ENCODE results near the gene GID4. TPM values are rescaled to one million over a fixed set of nuclear protein-coding genes. Genes with fewer than 3 reads are reported as not detected.

Gene GID4
- total RNA-seq, 1 experiment from 2014 or later: 11.4 TPM

- Mint-ChIP-seq H3K27me3 (ENCODE audit: low read depth) (peaks cover 3% of the 10 kb centered on the region; the same call in 1 of the 2 replicates), H3K4me1 (peaks cover 4 to 5% of the 10 kb centered on the region in 2 experiments), H3K27ac (no peak overlapping the region; a peak in 2 of 7 replicates), H3K9me3 (no peaks in the 10 kb centered on the region), H3K4me3 (no peak overlapping the region), H3K36me3 (ENCODE audit: insufficient read depth in 1 of 3, low read depth in 3 of 3) (peaks cover 8 to 26% (median 17%) of the 10 kb centered on the region in 3 experiments; a peak in 6 of 7 replicates)
- no peak overlapping the region for H3K27ac ChIP-seq (ENCODE audit: insufficient read length, low read depth, low read length)
- H3T11ph ChIP-seq (ENCODE audit: low read length): no peak overlapping the region
- no peak overlapping the region for H4K91ac ChIP-seq (ENCODE audit: insufficient read length, low read depth, low read length)
- H3K4me1 ChIP-seq (ENCODE audit: insufficient read depth, low read length): no peaks in the 10 kb centered on the region
- WGBS (ENCODE audit: extremely low coverage, insufficient read length, low lambda C conversion rate): no CpG with 5 or more reads among the region's 4 CpGs
- no peaks in the 10 kb centered on the region for H3K23me2 ChIP-seq (ENCODE audit: insufficient read length, low read depth, low read length, poor library complexity, severe bottlenecking)
- no peak overlapping the region for H4K8ac ChIP-seq (replicated peaks; ENCODE audit: insufficient read length, low read depth, low read length)
- DNase-seq: no peak
- H3K79me1 ChIP-seq (ENCODE audit: insufficient read depth, low read depth, low read length, poor library complexity, severe bottlenecking): no peaks in the 10 kb centered on the region
- H2BK5ac ChIP-seq (ENCODE audit: insufficient read length, low read length): no peak overlapping the region
- H3K56ac ChIP-seq (ENCODE audit: insufficient read length, low read depth, low read length): no peak overlapping the region
- no peaks in the 10 kb centered on the region for H3K79me2 ChIP-seq (ENCODE audit: insufficient read depth, low read length)
- H2AFZ ChIP-seq (ENCODE audit: low read length): no peak overlapping the region
- H3K27me3 ChIP-seq (ENCODE audit: insufficient read depth, low read length): no peaks in the 10 kb centered on the region
- H4K5ac ChIP-seq (ENCODE audit: insufficient read length, low read depth, low read length): no peak overlapping the region
- H2BK20ac ChIP-seq (ENCODE audit: low read depth, low read length, poor library complexity, severe bottlenecking): no peak overlapping the region
- H3K23ac ChIP-seq (ENCODE audit: insufficient read length, low read depth, low read length): no peak overlapping the region
- H3K4ac ChIP-seq (ENCODE audit: low read depth, low read length): no peak overlapping the region
- TF ChIP-seq, protein P1, sequence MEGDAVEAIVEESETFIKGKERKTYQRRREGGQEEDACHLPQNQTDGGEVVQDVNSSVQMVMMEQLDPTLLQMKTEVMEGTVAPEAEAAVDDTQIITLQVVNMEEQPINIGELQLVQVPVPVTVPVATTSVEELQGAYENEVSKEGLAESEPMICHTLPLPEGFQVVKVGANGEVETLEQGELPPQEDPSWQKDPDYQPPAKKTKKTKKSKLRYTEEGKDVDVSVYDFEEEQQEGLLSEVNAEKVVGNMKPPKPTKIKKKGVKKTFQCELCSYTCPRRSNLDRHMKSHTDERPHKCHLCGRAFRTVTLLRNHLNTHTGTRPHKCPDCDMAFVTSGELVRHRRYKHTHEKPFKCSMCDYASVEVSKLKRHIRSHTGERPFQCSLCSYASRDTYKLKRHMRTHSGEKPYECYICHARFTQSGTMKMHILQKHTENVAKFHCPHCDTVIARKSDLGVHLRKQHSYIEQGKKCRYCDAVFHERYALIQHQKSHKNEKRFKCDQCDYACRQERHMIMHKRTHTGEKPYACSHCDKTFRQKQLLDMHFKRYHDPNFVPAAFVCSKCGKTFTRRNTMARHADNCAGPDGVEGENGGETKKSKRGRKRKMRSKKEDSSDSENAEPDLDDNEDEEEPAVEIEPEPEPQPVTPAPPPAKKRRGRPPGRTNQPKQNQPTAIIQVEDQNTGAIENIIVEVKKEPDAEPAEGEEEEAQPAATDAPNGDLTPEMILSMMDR (conservative IDR thresholded peaks at IDR 0.05): no peak
- no peak overlapping the region for H2AK5ac ChIP-seq (ENCODE audit: insufficient read length, low read length)
- H2BK15ac ChIP-seq (ENCODE audit: low read depth, low read length): no peak overlapping the region
- no peak overlapping the region for H3K18ac ChIP-seq (ENCODE audit: insufficient read length, low read depth, low read length)
- H3K14ac ChIP-seq (ENCODE audit: insufficient read depth, low read length): no peak overlapping the region
- H3K4me2 ChIP-seq (ENCODE audit: insufficient read depth, insufficient read length, low read length): no peak overlapping the region
- no peaks in the 10 kb centered on the region for H3K9me3 ChIP-seq (ENCODE audit: control insufficient read depth, low read depth, low read length)
- no peak overlapping the region for H2BK120ac ChIP-seq (ENCODE audit: low read depth, low read length, poor library complexity, severe bottlenecking)
- H2BK12ac ChIP-seq (ENCODE audit: insufficient read length, low read depth, low read length): no peak overlapping the region
- no peak overlapping the region for H3K9ac ChIP-seq (ENCODE audit: extremely low read depth, insufficient read length, low read length)
- no peaks in the 10 kb centered on the region for H4K20me1 ChIP-seq (ENCODE audit: control insufficient read depth, insufficient read depth, insufficient read length)
Observed at GRCh38 chr17:18066866-18067265, 27.7 kb downstream of the GID4 start.
